ENCODE measurements around the gene ALAS1.

- TF ChIP-seq CTCF (IDR thresholded peaks at IDR 0.05) (no peak), REST (IDR thresholded peaks at IDR 0.05; ENCODE audit: insufficient read depth in 1 of 2, low read depth in 2 of 2, low read length in 1 of 2) (no peak)
Measured at GRCh38 chr3:52208556-52208955, 10.6 kb downstream of the ALAS1 start.
